Measurements from ENCODE around the gene PYCARD.

DNA sequence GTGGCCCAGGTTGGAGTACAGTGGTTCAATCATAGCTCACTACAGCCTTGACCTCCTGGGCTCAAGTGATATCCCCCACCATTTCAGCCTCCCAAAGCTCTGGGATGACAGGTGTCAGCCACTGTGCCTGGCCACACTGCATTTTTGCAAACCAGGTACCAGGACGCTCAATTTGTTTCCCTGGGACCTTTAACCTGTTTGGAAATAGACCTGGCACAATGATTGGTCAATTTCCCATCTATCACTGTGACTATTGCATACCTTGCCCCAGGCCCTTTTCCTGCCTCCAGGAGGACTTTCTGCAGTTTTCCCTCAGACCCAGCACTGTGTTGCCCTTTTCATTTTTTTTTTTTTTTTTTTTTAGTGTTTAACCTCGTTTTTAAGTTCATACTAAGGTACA is 33.7 kb downstream of the PYCARD start:
- TF ChIP-seq, protein P1, sequence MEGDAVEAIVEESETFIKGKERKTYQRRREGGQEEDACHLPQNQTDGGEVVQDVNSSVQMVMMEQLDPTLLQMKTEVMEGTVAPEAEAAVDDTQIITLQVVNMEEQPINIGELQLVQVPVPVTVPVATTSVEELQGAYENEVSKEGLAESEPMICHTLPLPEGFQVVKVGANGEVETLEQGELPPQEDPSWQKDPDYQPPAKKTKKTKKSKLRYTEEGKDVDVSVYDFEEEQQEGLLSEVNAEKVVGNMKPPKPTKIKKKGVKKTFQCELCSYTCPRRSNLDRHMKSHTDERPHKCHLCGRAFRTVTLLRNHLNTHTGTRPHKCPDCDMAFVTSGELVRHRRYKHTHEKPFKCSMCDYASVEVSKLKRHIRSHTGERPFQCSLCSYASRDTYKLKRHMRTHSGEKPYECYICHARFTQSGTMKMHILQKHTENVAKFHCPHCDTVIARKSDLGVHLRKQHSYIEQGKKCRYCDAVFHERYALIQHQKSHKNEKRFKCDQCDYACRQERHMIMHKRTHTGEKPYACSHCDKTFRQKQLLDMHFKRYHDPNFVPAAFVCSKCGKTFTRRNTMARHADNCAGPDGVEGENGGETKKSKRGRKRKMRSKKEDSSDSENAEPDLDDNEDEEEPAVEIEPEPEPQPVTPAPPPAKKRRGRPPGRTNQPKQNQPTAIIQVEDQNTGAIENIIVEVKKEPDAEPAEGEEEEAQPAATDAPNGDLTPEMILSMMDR (conservative IDR thresholded peaks at IDR 0.05; ENCODE audit: low read depth in 2 of 2) = no peak
- TF ChIP-seq, protein P2, sequence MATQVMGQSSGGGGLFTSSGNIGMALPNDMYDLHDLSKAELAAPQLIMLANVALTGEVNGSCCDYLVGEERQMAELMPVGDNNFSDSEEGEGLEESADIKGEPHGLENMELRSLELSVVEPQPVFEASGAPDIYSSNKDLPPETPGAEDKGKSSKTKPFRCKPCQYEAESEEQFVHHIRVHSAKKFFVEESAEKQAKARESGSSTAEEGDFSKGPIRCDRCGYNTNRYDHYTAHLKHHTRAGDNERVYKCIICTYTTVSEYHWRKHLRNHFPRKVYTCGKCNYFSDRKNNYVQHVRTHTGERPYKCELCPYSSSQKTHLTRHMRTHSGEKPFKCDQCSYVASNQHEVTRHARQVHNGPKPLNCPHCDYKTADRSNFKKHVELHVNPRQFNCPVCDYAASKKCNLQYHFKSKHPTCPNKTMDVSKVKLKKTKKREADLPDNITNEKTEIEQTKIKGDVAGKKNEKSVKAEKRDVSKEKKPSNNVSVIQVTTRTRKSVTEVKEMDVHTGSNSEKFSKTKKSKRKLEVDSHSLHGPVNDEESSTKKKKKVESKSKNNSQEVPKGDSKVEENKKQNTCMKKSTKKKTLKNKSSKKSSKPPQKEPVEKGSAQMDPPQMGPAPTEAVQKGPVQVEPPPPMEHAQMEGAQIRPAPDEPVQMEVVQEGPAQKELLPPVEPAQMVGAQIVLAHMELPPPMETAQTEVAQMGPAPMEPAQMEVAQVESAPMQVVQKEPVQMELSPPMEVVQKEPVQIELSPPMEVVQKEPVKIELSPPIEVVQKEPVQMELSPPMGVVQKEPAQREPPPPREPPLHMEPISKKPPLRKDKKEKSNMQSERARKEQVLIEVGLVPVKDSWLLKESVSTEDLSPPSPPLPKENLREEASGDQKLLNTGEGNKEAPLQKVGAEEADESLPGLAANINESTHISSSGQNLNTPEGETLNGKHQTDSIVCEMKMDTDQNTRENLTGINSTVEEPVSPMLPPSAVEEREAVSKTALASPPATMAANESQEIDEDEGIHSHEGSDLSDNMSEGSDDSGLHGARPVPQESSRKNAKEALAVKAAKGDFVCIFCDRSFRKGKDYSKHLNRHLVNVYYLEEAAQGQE (IDR thresholded peaks at IDR 0.05; ENCODE audit: unreplicated experiment) = no peak
- no peak for TF ChIP-seq POLR2AphosphoS5 (IDR thresholded peaks at IDR 0.05; ENCODE audit: low read depth)
- TF ChIP-seq EZH2phosphoT487 (IDR thresholded peaks at IDR 0.05; ENCODE audit: unreplicated experiment) = no peak
- TF ChIP-seq CREB1 (CRISPR knock-in tag; IDR thresholded peaks at IDR 0.05; ENCODE audit: low read depth) = no peak

Data from GM23338 (cell line).